Left ventricle myocardium inferior (tissue), 1 donor: ENCODE results near the gene BRD3. TPM values are rescaled to one million over a fixed set of nuclear protein-coding genes. Genes with fewer than 3 reads are reported as not detected.
"Not testable (repeated sequence)": the region's sequence is repeated elsewhere in the genome, so short reads cannot be mapped to it uniquely, and the experiment has no call there.

Source experiments
- DNase-seq: peaks from one replicate; pipeline ENCODE4 v3.0.0-alpha.2; 2020
- H3K27ac ChIP-seq: fragments of 200-600 bp; replicated peaks from 2 replicates; pipeline ENCODE4 v1.8.0; 2021
- H3K27me3 ChIP-seq: fragments of 200-600 bp; 2 replicates; pipeline ENCODE4 v1.8.0; 2021; ENCODE audit warnings: low read depth
- H3K36me3 ChIP-seq: fragments of 200-600 bp; 2 replicates; pipeline ENCODE4 v1.8.0; 2021
- H3K4me1 ChIP-seq: fragments of 200-600 bp; 2 replicates; pipeline ENCODE4 v1.8.0; 2021
- H3K4me3 ChIP-seq: fragments of 200-600 bp; 2 replicates; pipeline ENCODE4 v1.8.0; 2021; ENCODE audit warnings: mild to moderate bottlenecking, moderate library complexity
- H3K9me3 ChIP-seq: fragments of 200-600 bp; replicated peaks from 2 replicates; pipeline ENCODE4 v1.8.0; 2021
- CTCF ChIP-seq: fragments of 200-600 bp; IDR thresholded peaks from 2 replicates; pipeline ENCODE4 v1.8.0; 2021; ENCODE audit warnings: antibody characterized with exemption, mild to moderate bottlenecking, borderline replicate concordance
- intact Hi-C: fragments of 100-400 bp; cut with micrococcal nuclease; formaldehyde crosslinking; loops from one replicate; pipeline ENCODE4 v1.11.0; 2022
- total RNA-seq: library from RNA; stranded (reverse); fragmentation: NEBNext Ultra II Directional; extraction: Animal tissue kit (Norgen Biotek cat#: 25700); gene quantifications from one replicate; pipeline ENCODE4 v1.2.1, GENCODE V29; 2021
- donor health status: DM: no; HTN: yes; CAD: no; lungs with severe emphysema.

The BRD3 gene
- total RNA-seq, 1 donor from 2014 or later, result 24.7 TPM

- Histone ChIP-seq H3K9me3 (peaks cover 31% of the 10 kb centered on the region), H3K27ac (no peak overlapping the region), H3K4me3 (no peak overlapping the region), H3K4me1 (no peaks in the 10 kb centered on the region), H3K27me3 (peaks cover 34% of the 10 kb centered on the region), H3K36me3 (no peaks in the 10 kb centered on the region)
- DNase-seq, result no peak
- intact Hi-C loops, result no loop called here
- no peak for TF ChIP-seq CTCF
Measured at GRCh38 chr9:134083451-134083850, 15.6 kb upstream of the BRD3 start.

- Histone ChIP-seq H3K9me3 (peaks cover 46% of the 10 kb centered on the region), H3K4me1 (no peaks in the 10 kb centered on the region), H3K36me3 (no peaks in the 10 kb centered on the region), H3K4me3 (no peak overlapping the region), H3K27me3 (peaks cover 13% of the 10 kb centered on the region), H3K27ac (no peak overlapping the region)
- DNase-seq, result no peak
- intact Hi-C loops, result no loop called here
- no peak for TF ChIP-seq CTCF
Measured at GRCh38 chr9:134076644-134077043, 8.8 kb upstream of the BRD3 start.

- intact Hi-C loops, H3K27ac ChIP-seq, DNase-seq, H3K36me3 ChIP-seq, H3K27me3 ChIP-seq, H3K4me1 ChIP-seq, H3K4me3 ChIP-seq: not testable (repeated sequence)
- H3K9me3 ChIP-seq, result peaks cover 46% of the 10 kb centered on the region
Measured at GRCh38 chr9:134075689-134076088, 7.9 kb upstream of the BRD3 start.

- Histone ChIP-seq H3K27me3 (no peaks in the 10 kb centered on the region), H3K9me3 (peaks cover 25% of the 10 kb centered on the region), H3K27ac (no peak overlapping the region), H3K36me3 (no peaks in the 10 kb centered on the region), H3K4me1 (no peaks in the 10 kb centered on the region), H3K4me3 (no peak overlapping the region)
- DNase-seq, result no peak
- intact Hi-C loops, result no loop called here
- no peak for TF ChIP-seq CTCF
Measured at GRCh38 chr9:134073500-134073899, 5.7 kb upstream of the BRD3 start.

- H3K27me3 ChIP-seq, H3K27ac ChIP-seq, H3K36me3 ChIP-seq, H3K4me3 ChIP-seq, DNase-seq, H3K4me1 ChIP-seq, intact Hi-C loops: not testable (repeated sequence)
- peaks cover 17% of the 10 kb centered on the region for H3K9me3 ChIP-seq
Measured at GRCh38 chr9:134072683-134073082, 4.9 kb upstream of the BRD3 start.

- peaks cover 11% of the 10 kb centered on the region for H3K4me1 ChIP-seq
- DNase-seq, result no peak
- intact Hi-C loops, result no loop called here
- H3K4me3 ChIP-seq, result no peak overlapping the region
- H3K27ac ChIP-seq, result no peak overlapping the region
- peaks cover 1% of the 10 kb centered on the region for H3K9me3 ChIP-seq
- H3K36me3 ChIP-seq, result no peaks in the 10 kb centered on the region
- no peak for TF ChIP-seq CTCF
- no peaks in the 10 kb centered on the region for H3K27me3 ChIP-seq
Measured at GRCh38 chr9:134071149-134071548, 3.3 kb upstream of the BRD3 start.
